Measurements from ENCODE around the gene SLC24A3.
"Not testable (repeated sequence)": the region's sequence is repeated elsewhere in the genome, so short reads cannot be mapped to it uniquely, and the experiment has no call there.

Gene SLC24A3

DNA sequence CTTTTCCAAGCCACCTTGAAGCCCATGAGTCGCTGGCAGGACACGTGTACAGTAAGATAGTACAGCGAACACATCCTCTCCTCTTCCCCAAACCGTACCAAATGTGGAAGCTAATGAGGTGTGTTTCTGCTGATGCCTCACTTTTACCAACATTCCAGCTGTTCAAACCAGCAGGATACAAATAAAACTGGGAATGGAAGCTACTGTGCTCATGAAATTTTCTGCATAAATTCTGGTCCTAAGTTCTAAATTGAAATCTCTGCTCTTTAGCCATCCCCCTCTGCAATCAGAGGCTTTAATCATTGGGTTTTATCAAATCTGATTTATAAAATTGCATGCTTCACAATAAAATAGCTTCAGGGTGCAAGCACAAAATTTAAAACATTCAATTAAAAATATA is 463.8 kb downstream of the SLC24A3 start:
- DNase-seq (ENCODE audit: low read depth) = no peak
- no peak for TF ChIP-seq POLR2A (IDR thresholded peaks at IDR 0.05; ENCODE audit: extremely low read depth, insufficient read length)
- TF ChIP-seq, protein P1, sequence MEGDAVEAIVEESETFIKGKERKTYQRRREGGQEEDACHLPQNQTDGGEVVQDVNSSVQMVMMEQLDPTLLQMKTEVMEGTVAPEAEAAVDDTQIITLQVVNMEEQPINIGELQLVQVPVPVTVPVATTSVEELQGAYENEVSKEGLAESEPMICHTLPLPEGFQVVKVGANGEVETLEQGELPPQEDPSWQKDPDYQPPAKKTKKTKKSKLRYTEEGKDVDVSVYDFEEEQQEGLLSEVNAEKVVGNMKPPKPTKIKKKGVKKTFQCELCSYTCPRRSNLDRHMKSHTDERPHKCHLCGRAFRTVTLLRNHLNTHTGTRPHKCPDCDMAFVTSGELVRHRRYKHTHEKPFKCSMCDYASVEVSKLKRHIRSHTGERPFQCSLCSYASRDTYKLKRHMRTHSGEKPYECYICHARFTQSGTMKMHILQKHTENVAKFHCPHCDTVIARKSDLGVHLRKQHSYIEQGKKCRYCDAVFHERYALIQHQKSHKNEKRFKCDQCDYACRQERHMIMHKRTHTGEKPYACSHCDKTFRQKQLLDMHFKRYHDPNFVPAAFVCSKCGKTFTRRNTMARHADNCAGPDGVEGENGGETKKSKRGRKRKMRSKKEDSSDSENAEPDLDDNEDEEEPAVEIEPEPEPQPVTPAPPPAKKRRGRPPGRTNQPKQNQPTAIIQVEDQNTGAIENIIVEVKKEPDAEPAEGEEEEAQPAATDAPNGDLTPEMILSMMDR (IDR thresholded peaks at IDR 0.05; ENCODE audit: low read depth, low read length) = no peak
- TF ChIP-seq MYC (IDR thresholded peaks at IDR 0.05; ENCODE audit: low read depth, low read length) = no peak
- TF ChIP-seq MAX (IDR thresholded peaks at IDR 0.05; ENCODE audit: low read depth, low read length) = no peak
- no peak overlapping the region for H3K4me3 ChIP-seq (ENCODE audit: low read depth, low read length)

- TF ChIP-seq, protein P1 (IDR thresholded peaks at IDR 0.05; ENCODE audit: low read depth, low read length) = no peak
- no peak for DNase-seq (ENCODE audit: low read depth)
- H3K4me3 ChIP-seq (ENCODE audit: low read depth, low read length) = no peak overlapping the region
These were observed 464.9 kb downstream of the SLC24A3 start for GRCh38 chr20:19677336-19677735.

- not testable (repeated sequence) for H3K4me3 ChIP-seq (ENCODE audit: low read depth, low read length); DNase-seq (ENCODE audit: low read depth)
These were observed 466.1 kb downstream of the SLC24A3 start for GRCh38 chr20:19678591-19678990.

DNA sequence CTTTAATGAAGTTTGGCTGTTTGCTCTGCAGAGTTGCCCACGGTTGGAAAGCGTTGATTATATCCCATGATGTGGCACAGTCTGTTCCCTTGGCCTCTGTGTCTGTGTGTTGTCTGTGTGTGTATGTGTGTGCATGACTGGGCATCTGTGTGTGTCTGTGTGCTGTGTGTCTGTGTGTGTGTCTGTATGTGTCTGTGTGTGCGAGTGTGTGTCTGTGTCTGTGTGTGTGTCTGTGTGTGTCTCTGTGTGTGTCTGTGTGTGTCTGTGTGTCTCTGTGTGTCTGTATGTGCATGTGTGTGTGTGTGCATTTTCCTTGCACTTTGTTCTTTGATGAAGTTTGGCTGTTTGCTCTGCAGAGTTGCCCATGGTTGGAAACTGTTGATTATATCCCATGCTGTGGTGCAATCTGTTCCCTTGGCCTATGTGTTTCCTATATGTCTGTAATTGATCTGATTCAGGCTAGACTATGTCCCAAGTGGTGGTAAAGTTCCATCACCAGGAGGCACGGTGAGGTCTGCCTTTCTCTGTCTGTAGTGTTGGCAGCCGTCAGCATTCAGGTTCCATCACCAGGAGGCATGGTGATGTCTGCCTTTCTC is 467.6 kb downstream of the SLC24A3 start:
- no peak overlapping the region for H3K4me3 ChIP-seq (ENCODE audit: low read depth, low read length)
- DNase-seq (ENCODE audit: low read depth) = no peak
- TF ChIP-seq MAX (IDR thresholded peaks at IDR 0.05; ENCODE audit: low read depth, low read length) (no peak), POLR2A (IDR thresholded peaks at IDR 0.05; ENCODE audit: extremely low read depth, insufficient read length) (no peak), MYC (IDR thresholded peaks at IDR 0.05; ENCODE audit: low read depth, low read length) (no peak)
- TF ChIP-seq, protein P1 (IDR thresholded peaks at IDR 0.05; ENCODE audit: low read depth, low read length) = no peak

DNA sequence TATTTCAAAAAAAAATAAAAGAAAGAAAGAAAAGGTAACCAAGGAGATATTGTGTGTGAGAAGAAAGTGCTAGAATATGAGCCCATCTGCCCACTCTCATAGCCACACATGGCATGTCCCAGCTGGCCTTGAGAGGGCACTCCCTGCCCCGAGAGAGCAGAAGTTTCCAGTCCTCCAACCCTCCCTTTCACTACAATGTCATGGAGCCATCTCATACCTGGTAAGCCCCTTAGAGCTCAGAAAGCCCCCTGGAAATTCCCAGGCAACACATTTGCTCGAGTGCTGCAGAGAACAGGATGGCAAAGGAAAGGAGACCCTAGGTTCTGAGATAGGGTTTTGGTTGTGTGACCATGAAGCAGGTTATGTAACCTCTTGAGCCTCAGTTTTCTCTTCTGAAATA is 469.8 kb downstream of the SLC24A3 start:
- DNase-seq (ENCODE audit: low read depth) = no peak
- TF ChIP-seq MAX (IDR thresholded peaks at IDR 0.05; ENCODE audit: low read depth, low read length) (no peak), MYC (IDR thresholded peaks at IDR 0.05; ENCODE audit: low read depth, low read length) (no peak), POLR2A (IDR thresholded peaks at IDR 0.05; ENCODE audit: extremely low read depth, insufficient read length) (no peak)
- TF ChIP-seq, protein P1 (IDR thresholded peaks at IDR 0.05; ENCODE audit: low read depth, low read length) = no peak
- H3K4me3 ChIP-seq (ENCODE audit: low read depth, low read length) = no peak overlapping the region

DNA sequence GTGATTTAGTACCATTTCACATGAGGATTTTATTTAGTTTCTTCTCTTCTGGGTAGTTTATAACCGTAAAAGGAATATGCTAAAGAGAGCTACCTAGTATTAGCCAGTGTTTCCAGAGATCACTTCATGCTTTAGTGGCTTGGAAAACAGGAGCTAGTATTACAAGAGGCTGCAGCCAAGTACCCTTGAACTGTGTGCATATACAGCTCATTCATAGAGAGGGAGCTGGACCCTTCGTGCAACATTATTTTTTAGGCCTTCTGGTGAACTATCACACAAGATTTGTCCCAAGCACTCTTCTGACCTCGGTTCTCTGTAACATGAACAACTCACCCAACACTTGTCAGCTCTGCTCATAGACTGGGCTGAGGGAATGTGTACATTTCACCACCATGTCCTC is 470.7 kb downstream of the SLC24A3 start:
- H3K4me3 ChIP-seq (ENCODE audit: low read depth, low read length) = no peak overlapping the region
- no peak for DNase-seq (ENCODE audit: low read depth)
- TF ChIP-seq MYC (IDR thresholded peaks at IDR 0.05; ENCODE audit: low read depth, low read length) = no peak
- TF ChIP-seq POLR2A (IDR thresholded peaks at IDR 0.05; ENCODE audit: extremely low read depth, insufficient read length) = no peak
- no peak for TF ChIP-seq MAX (IDR thresholded peaks at IDR 0.05; ENCODE audit: low read depth, low read length)
- TF ChIP-seq, protein P1 (IDR thresholded peaks at IDR 0.05; ENCODE audit: low read depth, low read length) = no peak

All from NB4 (cell line).